K562 (cell line): ENCODE measurements around the gene DNAJC25. TPM values are rescaled to one million over a fixed set of nuclear protein-coding genes. Genes with fewer than 3 reads are reported as not detected.

Experiments used
- ATAC-seq: fragments of 200-7000 bp; cut with Tn5 transposase; 3 replicates; pipeline ENCODE4 v1.9.1; 2020; ENCODE audit warnings: moderate library complexity
- BruUV-seq: library from RNA; stranded (reverse); fragments of 400-500 nt; replicated peaks from 2 replicates; lab custom pipeline; 2021; lab: Mats Ljungman, UMichigan
- CTCF ChIA-PET: fragments of 300-600 bp; formaldehyde crosslinking; extraction: SDS; loops from one replicate; lab custom pipeline; 2021; ENCODE audit warnings: low intra/inter-chr PET ratio; lab: Yijun Ruan, JAX
- POLR2A ChIA-PET: fragments of 300-600, 350-650 bp; sonication (Branson Sonifier 250); formaldehyde crosslinking; extraction: SDS; loops from one replicate; lab custom pipeline; 2021; ENCODE audit warnings: antibody characterized with exemption, inconsistent platforms; lab: Yijun Ruan, JAX
- DNase-seq, 4 experiments: peaks; one replicate each; pipeline versions ENCODE4 v3.0.0 to v3.0.0-alpha.2; 2011 to 2018; ENCODE audit warnings: low spot score in 3 of 4, mixed read lengths in 3 of 4; ENCODE audit errors: extremely low read depth in 1 of 4
- FAIRE-seq: peaks from 2 replicates; lab custom pipeline; 2011; peaks lifted over from hg19 to GRCh38; lab: Jason Lieb, UNC
- H2AFZ ChIP-seq: 2 replicates; pipeline ENCODE4 v1.6.0; 2011; ENCODE audit warnings: low read depth, low read length, control low read depth, inconsistent platforms
- H3K27ac ChIP-seq: fragments of 200-600 bp; 3 replicates; pipeline ENCODE4 v1.8.0; 2011; ENCODE audit warnings: low read depth, mild to moderate bottlenecking, control low read depth, inconsistent platforms, low read length, moderate library complexity, mixed read lengths; ENCODE audit errors: extremely low read depth
- H3K27me3 ChIP-seq, 2 experiments: fragments of 300-600 bp in 1 of 2; 2 replicates in 1 of 2; 3 replicates in 1 of 2; pipeline versions ENCODE4 v1.6.0 to v1.8.0; 2011; ENCODE audit warnings: inconsistent platforms in 2 of 2, low read length in 2 of 2, mild to moderate bottlenecking in 1 of 2, mixed read lengths in 1 of 2, moderate library complexity in 1 of 2; ENCODE audit not compliant: control insufficient read depth in 2 of 2, insufficient read depth in 2 of 2
- H3K36me3 ChIP-seq: fragments of 300-600 bp; 3 replicates; pipeline ENCODE4 v1.8.0; 2011; ENCODE audit warnings: mild to moderate bottlenecking, low read length, inconsistent platforms; ENCODE audit not compliant: control insufficient read depth, insufficient read depth
- H3K4me1 ChIP-seq, 2 experiments: fragments of 200-600 bp in 1 of 2; replicated peaks in 1 of 2; 2 replicates in 1 of 2; 3 replicates in 1 of 2; pipeline versions ENCODE4 v1.5.1 to v1.8.0; 2011; ENCODE audit warnings: inconsistent platforms in 2 of 2, low read length in 2 of 2, mild to moderate bottlenecking in 1 of 2, mixed read lengths in 1 of 2, moderate library complexity in 1 of 2; ENCODE audit not compliant: control insufficient read depth in 2 of 2, insufficient read depth in 2 of 2
- H3K4me2 ChIP-seq: 2 replicates; pipeline ENCODE4 v1.6.1; 2011; ENCODE audit warnings: low read length, control low read depth, inconsistent platforms, mixed read lengths; ENCODE audit not compliant: insufficient read depth
- H3K4me3 ChIP-seq: fragments of 200-600 bp; sonication (generic), shearing (Covaris generic); 2 replicates; pipeline ENCODE4 v1.5.1; 2016; ENCODE audit warnings: control low read depth, inconsistent platforms
- H3K79me2 ChIP-seq: fragments of 200-600 bp; 3 replicates; pipeline ENCODE4 v1.8.0; 2011; ENCODE audit warnings: low read length, inconsistent platforms; ENCODE audit not compliant: control insufficient read depth, insufficient read depth
- H3K9ac ChIP-seq, 2 experiments: 2 replicates each; pipeline versions ENCODE4 v1.6.0 to v1.6.1; 2011; ENCODE audit warnings: low read depth in 2 of 2, low read length in 2 of 2, control low read depth in 1 of 2, inconsistent platforms in 1 of 2, mild to moderate bottlenecking in 1 of 2, mixed read lengths in 1 of 2; ENCODE audit not compliant: insufficient read depth in 1 of 2
- H3K9me1 ChIP-seq: one replicate; pipeline ENCODE4 v1.6.0; 2011; ENCODE audit warnings: inconsistent platforms, mild to moderate bottlenecking, low read length, moderate library complexity; ENCODE audit not compliant: control insufficient read depth, insufficient read depth
- H3K9me3 ChIP-seq: replicated peaks from 2 replicates; pipeline ENCODE4 v1.5.1; 2011; ENCODE audit warnings: low read depth, low read length, inconsistent platforms; ENCODE audit not compliant: control insufficient read depth, insufficient read depth
- H4K20me1 ChIP-seq: replicated peaks from 2 replicates; pipeline ENCODE4 v1.6.1; 2011; ENCODE audit warnings: low read length, inconsistent platforms, mixed read lengths; ENCODE audit not compliant: control insufficient read depth, insufficient read depth
- BMI1 ChIP-seq: fragments of 150-350 bp; IDR thresholded peaks from 2 replicates; pipeline ENCODE4 v1.6.1; 2014; ENCODE audit warnings: low read length
- DNMT1 ChIP-seq: fragments of 450-650 bp; IDR thresholded peaks from 2 replicates; pipeline ENCODE4 v1.6.1; 2016; ENCODE audit warnings: antibody characterized with exemption, mild to moderate bottlenecking
- HDAC2 ChIP-seq: fragments of 450-650 bp; IDR thresholded peaks from 2 replicates; pipeline ENCODE4 v1.6.1; 2016; ENCODE audit warnings: mild to moderate bottlenecking
- ILF3 ChIP-seq: fragments of 450-650 bp; IDR thresholded peaks from 2 replicates; pipeline ENCODE4 v1.6.1; 2018; ENCODE audit warnings: antibody characterized with exemption, mild to moderate bottlenecking, moderate library complexity, borderline replicate concordance
- PTBP1 ChIP-seq: fragments of 200-400 bp; formaldehyde crosslinking; IDR thresholded peaks from 2 replicates; pipeline ENCODE4 v1.6.1; 2017; ENCODE audit warnings: low read depth, low read length
- RFX1 ChIP-seq: fragments of 450-650 bp; IDR thresholded peaks from 2 replicates; pipeline ENCODE4 v1.6.1; 2016; ENCODE audit warnings: mild to moderate bottlenecking, moderate library complexity
- SIN3B ChIP-seq: fragments of 450-650 bp; IDR thresholded peaks from 2 replicates; pipeline ENCODE4 v1.6.1; 2017; ENCODE audit warnings: low read depth, mild to moderate bottlenecking, moderate library complexity
- SMARCC2 ChIP-seq: fragments of 450-650 bp; IDR thresholded peaks from 2 replicates; pipeline ENCODE4 v1.6.1; 2017; ENCODE audit warnings: antibody characterized with exemption, moderate library complexity, mild to moderate bottlenecking, low read depth
- TRIM28 ChIP-seq: fragments of 450-650 bp; IDR thresholded peaks from 2 replicates; pipeline ENCODE4 v1.6.1; 2017
- YY1 ChIP-seq, 3 experiments: IDR thresholded peaks; 2 replicates each; pipeline ENCODE4 v1.6.1; 2011; ENCODE audit warnings: low read length in 2 of 3, mild to moderate bottlenecking in 2 of 3, moderate library complexity in 2 of 3, borderline replicate concordance in 1 of 3, control low read depth in 1 of 3, low read depth in 1 of 3; ENCODE audit not compliant: insufficient read depth in 3 of 3, insufficient replicate concordance in 2 of 3, control insufficient read depth in 1 of 3, insufficient read length in 1 of 3; ENCODE audit errors: extremely low read depth in 1 of 3
- ZNF253 ChIP-seq: fragments of 250-450 bp; sonication (Bioruptor Pico); conservative IDR thresholded peaks from 2 replicates; pipeline ENCODE4 v1.6.1; 2021; ENCODE audit warnings: mild to moderate bottlenecking
- ZNF274 ChIP-seq: IDR thresholded peaks from 2 replicates; pipeline ENCODE4 v1.6.1; 2011; ENCODE audit warnings: low read depth, mild to moderate bottlenecking, low read length, moderate library complexity, borderline replicate concordance
- ZNF324 ChIP-seq: fragments of 250-450 bp; sonication (Bioruptor Pico); IDR thresholded peaks from 2 replicates; pipeline ENCODE4 v1.4.0; 2020; ENCODE audit warnings: mild to moderate bottlenecking
- ZNF551 ChIP-seq: fragments of 250-450 bp; sonication (Bioruptor Pico); IDR thresholded peaks from 2 replicates; pipeline ENCODE4 v1.5.0; 2021; ENCODE audit warnings: mild to moderate bottlenecking, moderate library complexity
- WGBS: fragments of 100-300 bp; shearing (Covaris generic); methylation state at CpG from one replicate; pipeline ENCODE4 v1.1.6; 2016; ENCODE audit warnings: low coverage, mixed read lengths; ENCODE audit not compliant: insufficient coverage; ENCODE audit errors: missing lambda C conversion rate; 5-methylcytosine and 5-hydroxymethylcytosine counted together
- in situ Hi-C: fragments of 300-500 bp; cut with MboI; formaldehyde crosslinking; loops from 4 replicates; pipeline ENCODE4 v1.15.0; 2018; ENCODE audit warnings: inconsistent platforms, mixed read lengths
- intact Hi-C: fragments of 100-400 bp; cut with micrococcal nuclease; formaldehyde crosslinking; loops from 2 replicates; pipeline ENCODE4 v1.14.2; 2022
- polyA plus RNA-seq, 8 experiments: library from polyadenylated mRNA; depleted of rRNA in 4 of 8; stranded (reverse) in 5 of 8; unstranded in 3 of 8; fragments of >200 nt; fragmentation: Nextera tagmentation in 2 of 8; fragmentation: Illumina TruSeq in 1 of 8; extraction: Ambion mirVana in 2 of 8; extraction: Trizol in 1 of 8; gene quantifications; 2 replicates each; pipeline versions ENCODE4 v1.2.1 to v1.2.3, GENCODE V29; 2011 to 2014; ENCODE audit warnings: inconsistent platforms in 1 of 8, missing spikeins in 1 of 8
- total RNA-seq, 7 experiments: library from RNA; depleted of rRNA in 6 of 7; stranded (reverse); fragments of >200 nt in 6 of 7; fragmentation: Illumina TruSeq in 2 of 7; extraction: Trizol in 2 of 7; gene quantifications; 2 replicates each; pipeline versions ENCODE4 v1.2.1 to v1.2.3, GENCODE V29; 2011 to 2021; ENCODE audit warnings: low replicate concordance in 1 of 7
- TF ChIP-seq, protein P1 (sequence below): fragments of 450-650 bp; conservative IDR thresholded peaks from 2 replicates; pipeline ENCODE4 v1.6.1; 2016; ENCODE audit warnings: missing genetic modification characterization, low read depth, mild to moderate bottlenecking, control low read depth, missing compliant biosample characterization
- TF ChIP-seq, protein P2 (sequence below): IDR thresholded peaks from 3 replicates; pipeline ENCODE4 v1.6.1; 2011; ENCODE audit warnings: borderline replicate concordance, mild to moderate bottlenecking; ENCODE audit not compliant: insufficient read length, insufficient read depth
- TF ChIP-seq, protein P3 (sequence below), 2 experiments: fragments of 450-650 bp in 1 of 2; sonication (generic) in 1 of 2; formaldehyde crosslinking in 1 of 2; IDR thresholded peaks in 1 of 2; conservative IDR thresholded peaks in 1 of 2; 2 replicates each; pipeline versions ENCODE4 v1.6.1 to v1.8.1; 2016 to 2023; ENCODE audit warnings: mild to moderate bottlenecking in 2 of 2, moderate library complexity in 2 of 2, inconsistent platforms in 1 of 2, missing genetic modification reagents in 1 of 2
- TF ChIP-seq, protein P4 (sequence below), 2 experiments: fragments of 450-650 bp in 1 of 2; sonication (generic) in 1 of 2; formaldehyde crosslinking; conservative IDR thresholded peaks; 2 replicates each; pipeline versions ENCODE4 v1.4.0 to v1.8.1; 2020 to 2022; ENCODE audit warnings: mild to moderate bottlenecking in 1 of 2, missing genetic modification reagents in 1 of 2

The DNAJC25 gene
- total and polyA plus RNA-seq, 9 of the 15 experiments (the other 6 are each of a cell fraction or from before 2014, with no cell fraction given): 3.7 to 11.2 (median 7.1) TPM

DNA sequence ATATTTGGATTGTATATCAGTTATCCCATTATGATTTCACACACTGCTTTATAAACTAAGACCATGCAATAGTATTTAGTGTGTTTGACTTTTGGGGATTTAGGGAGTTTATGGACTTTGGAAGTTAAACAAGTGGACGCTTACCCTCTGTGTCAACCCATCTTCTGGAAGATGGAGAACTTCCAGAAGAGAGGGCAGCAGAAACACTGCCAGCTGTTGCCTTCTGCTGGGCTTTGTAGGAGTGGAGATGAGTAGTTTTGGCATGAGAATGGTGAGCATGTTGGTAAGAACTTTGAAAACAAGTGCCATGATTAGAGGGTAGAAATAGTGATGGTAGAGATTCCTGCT lies 2.2 kb downstream of the DNAJC25 start (continued):
- no peak for TF ChIP-seq ZNF551 (CRISPR knock-in tag)

DNA sequence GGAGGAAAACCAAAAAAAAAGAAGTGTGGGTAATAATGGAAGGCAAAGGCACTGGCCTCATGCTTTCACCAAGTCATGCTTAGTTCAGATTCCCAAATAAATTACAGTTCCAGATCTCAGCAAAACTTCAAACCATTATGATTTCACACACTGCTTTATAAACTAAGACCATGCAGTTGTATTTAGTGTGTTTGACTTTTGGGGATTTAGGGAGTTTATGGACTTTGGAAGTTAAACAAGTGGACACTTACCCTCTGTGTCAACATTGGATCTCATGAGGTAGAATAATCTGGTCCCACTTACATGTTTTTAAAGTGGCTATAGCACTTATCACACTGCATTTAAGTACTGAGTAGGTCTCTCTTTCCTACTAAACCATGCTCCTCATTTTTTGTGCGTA lies 3.7 kb downstream of the DNAJC25 start:
- no peak for ATAC-seq
- intact Hi-C loops (loop anchor here (5.0 to 10.0 kb wide), 2 partner anchors 43 to 150 kb away; partner anchors contain the start of gene ECPAS), in situ Hi-C loops (no loop called here)
- Histone ChIP-seq H3K4me1 (peaks cover 6 to 35% of the 10 kb centered on the region in 2 experiments), H3K36me3 (peaks cover 33% of the 10 kb centered on the region; the same call in 2 of the 3 replicates), H3K27me3 (no peaks in the 10 kb centered on the region), H3K4me2 (no peak overlapping the region), H3K27ac (no peak overlapping the region), H4K20me1 (peaks cover 12% of the 10 kb centered on the region), H3K79me2 (peaks cover 92% of the 10 kb centered on the region), H3K4me3 (no peak overlapping the region), H3K9me3 (no peaks in the 10 kb centered on the region), H3K9ac (no peak overlapping the region), H2AFZ (no peak overlapping the region), H3K9me1 (peaks cover 13% of the 10 kb centered on the region)
- no peak for FAIRE-seq
- WGBS: 73% methylated on average over 1 of the region's 1 CpG
- DNase-seq: no peak
- BruUV-seq: no TSS peak
- ChIA-PET POLR2A (no interaction called here), CTCF (no interaction called here)
- TF ChIP-seq YY1 (IDR thresholded peaks at IDR 0.05; ENCODE audit: borderline replicate concordance in 1 of 3, control insufficient read depth in 1 of 3, extremely low read depth in 1 of 3, insufficient read depth in 3 of 3, insufficient read length in 1 of 3, insufficient replicate concordance in 2 of 3, low read depth in 1 of 3, low read length in 2 of 3) (no peak), ZNF274 (no peak), HDAC2 (no peak), SIN3B (no peak), SMARCC2 (no peak), ZNF253 (CRISPR knock-in tag) (no peak), TRIM28 (no peak), ZNF324 (no peak), PTBP1 (no peak), BMI1 (no peak), ILF3 (no peak), RFX1 (no peak), DNMT1 (no peak)
- TF ChIP-seq, protein P1, sequence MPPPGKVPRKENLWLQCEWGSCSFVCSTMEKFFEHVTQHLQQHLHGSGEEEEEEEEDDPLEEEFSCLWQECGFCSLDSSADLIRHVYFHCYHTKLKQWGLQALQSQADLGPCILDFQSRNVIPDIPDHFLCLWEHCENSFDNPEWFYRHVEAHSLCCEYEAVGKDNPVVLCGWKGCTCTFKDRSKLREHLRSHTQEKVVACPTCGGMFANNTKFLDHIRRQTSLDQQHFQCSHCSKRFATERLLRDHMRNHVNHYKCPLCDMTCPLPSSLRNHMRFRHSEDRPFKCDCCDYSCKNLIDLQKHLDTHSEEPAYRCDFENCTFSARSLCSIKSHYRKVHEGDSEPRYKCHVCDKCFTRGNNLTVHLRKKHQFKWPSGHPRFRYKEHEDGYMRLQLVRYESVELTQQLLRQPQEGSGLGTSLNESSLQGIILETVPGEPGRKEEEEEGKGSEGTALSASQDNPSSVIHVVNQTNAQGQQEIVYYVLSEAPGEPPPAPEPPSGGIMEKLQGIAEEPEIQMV: no peak
- TF ChIP-seq, protein P2, sequence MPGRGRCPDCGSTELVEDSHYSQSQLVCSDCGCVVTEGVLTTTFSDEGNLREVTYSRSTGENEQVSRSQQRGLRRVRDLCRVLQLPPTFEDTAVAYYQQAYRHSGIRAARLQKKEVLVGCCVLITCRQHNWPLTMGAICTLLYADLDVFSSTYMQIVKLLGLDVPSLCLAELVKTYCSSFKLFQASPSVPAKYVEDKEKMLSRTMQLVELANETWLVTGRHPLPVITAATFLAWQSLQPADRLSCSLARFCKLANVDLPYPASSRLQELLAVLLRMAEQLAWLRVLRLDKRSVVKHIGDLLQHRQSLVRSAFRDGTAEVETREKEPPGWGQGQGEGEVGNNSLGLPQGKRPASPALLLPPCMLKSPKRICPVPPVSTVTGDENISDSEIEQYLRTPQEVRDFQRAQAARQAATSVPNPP: no peak
- TF ChIP-seq, protein P3, sequence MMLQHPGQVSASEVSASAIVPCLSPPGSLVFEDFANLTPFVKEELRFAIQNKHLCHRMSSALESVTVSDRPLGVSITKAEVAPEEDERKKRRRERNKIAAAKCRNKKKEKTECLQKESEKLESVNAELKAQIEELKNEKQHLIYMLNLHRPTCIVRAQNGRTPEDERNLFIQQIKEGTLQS (IDR thresholded peaks at IDR 0.05): no peak
- TF ChIP-seq, protein P3 (CRISPR knock-in tag; conservative IDR thresholded peaks at IDR 0.05): no peak
- TF ChIP-seq, protein P4, sequence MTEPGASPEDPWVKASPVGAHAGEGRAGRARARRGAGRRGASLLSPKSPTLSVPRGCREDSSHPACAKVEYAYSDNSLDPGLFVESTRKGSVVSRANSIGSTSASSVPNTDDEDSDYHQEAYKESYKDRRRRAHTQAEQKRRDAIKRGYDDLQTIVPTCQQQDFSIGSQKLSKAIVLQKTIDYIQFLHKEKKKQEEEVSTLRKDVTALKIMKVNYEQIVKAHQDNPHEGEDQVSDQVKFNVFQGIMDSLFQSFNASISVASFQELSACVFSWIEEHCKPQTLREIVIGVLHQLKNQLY (CRISPR knock-in tag; conservative IDR thresholded peaks at IDR 0.05): no peak
